Measurements from ENCODE around the gene MRPS10. TPM values are rescaled to one million over a fixed set of nuclear protein-coding genes. Genes with fewer than 3 reads are reported as not detected.
A peak's percentile ranks its signal among the peaks of the same experiment; 100 is the strongest.

MRPS10 gene
- total RNA-seq = 73.5 and 102 TPM in 2 replicates
- 36.6 TPM for polyA plus RNA-seq (2012)

DNA sequence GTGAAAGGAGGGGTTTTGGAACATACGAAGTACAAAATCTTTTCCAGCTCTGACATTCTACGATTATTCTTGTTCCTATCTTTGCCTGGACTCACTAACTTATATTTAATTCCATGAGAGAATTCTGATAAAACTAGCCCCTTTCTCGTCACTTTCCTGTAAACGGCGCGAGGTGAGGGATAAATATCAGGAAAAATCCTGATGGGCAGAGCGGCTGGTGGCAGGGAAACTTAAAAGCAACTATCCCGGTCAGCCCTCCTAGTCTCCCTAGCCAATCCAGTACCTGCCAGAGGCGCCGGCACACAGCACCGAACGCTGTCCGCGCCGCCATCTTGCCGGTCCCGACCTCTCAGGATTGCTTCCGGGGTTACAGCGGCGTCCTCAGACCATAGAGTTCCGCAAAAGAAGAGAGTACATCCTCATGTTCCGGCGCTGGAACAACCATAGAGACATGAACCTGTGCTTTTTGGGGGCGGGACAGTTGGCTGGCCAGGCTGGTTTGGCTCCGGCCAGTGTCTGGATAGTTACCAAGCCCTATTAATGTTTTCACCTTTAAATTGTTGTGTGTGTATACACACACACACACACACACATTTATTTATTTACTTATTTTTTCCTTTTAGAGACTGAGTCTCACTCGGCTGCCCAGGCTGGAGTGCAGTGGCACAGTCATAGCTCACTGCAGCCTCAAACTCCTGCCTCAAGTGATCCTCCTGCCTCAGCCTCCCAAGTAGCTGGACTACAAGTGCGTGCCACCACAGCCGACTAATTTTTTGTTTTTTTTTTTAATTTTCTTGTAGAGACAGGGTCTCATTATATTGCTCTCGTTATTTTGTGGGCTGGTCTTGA lies at the start of gene MRPS10:
Gene MRPS10 (minus strand): TSS at position 343 of the 849 bp plus-strand sequence. CDS start 12 bp downstream, at position 331.
- DNase-seq (ENCODE audit: low read depth) = peak; percentile 97

DNA sequence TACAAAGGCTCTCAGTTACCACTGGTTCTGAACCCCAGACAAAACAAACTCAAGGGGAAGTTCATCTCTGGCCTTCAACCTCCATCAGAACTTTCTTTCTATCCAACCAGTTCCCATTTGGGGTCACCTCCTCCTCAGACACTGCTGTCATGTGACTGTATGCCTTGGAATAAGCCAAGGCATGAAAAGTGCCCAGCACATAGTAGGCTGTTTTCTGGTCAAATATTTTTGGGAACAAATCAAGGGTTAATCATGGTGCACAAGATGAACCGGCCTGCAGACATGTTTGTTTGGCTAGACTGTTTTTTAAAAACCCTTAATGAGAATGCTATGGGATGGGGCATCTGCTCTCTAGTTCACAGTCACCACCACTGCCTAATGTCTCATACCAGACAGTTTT lies 48.9 kb upstream of the MRPS10 start:
- DNase-seq (ENCODE audit: low read depth) = no peak

DNA sequence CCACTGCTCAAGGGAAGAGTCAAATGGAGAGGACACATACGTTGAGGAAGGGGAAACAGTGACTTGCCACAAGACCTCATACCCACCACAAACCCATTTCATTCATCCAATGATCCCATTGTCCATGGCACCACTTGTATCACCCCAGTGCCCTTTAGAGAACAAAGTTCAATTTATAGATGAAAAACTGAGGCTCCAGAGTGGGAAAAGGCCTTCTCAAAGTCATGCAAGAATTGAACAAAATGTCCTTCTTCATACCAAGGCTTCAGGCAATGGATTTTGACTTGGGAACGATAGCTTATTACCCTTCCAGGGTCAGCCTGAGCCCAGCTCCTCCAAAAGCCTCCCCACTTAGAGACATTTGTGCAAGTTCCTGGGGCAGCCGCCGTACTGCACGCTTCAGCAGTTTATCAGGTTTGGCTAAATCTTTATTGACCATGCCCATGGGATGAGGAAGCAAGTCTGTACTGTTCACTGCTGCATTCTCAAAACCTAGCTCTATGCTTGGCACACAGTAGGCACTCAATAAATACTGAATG lies 47.3 kb upstream of the MRPS10 start:
- DNase-seq (ENCODE audit: low read depth) = no peak

DNA sequence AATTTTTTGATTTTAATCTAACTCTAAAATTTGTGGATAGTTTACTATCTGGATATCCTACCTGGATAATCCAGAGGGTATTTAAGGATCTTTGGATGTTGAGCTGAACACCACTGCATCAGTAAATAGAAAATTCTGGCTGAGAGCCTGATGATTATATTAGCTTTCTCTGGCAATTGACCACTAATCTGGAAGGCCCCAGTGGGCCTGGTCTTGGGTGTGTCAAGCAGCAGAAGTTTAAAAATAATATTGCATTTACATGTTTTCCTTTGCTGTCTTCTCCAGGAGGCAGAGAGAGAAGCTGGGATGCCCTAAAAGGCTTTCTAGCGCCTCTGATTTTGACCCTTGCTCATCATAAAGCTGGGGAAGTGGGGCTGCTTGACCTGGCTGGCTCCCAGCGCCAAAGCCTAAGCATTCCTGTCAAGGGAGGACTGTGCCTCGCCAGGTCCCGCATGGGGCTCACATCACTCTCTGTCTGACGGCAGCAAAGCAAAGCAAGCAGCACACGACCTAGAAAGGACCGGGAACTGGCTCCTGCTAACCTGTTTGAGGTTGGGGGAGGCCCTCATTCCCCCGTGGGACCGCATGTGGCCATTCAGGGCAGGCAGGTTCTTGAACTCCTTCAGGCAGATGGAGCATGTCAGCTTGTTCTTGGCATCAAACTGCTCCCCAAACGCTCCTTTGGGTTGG lies 46.6 kb upstream of the MRPS10 start:
- DNase-seq (ENCODE audit: low read depth) = peak; percentile 24

DNA sequence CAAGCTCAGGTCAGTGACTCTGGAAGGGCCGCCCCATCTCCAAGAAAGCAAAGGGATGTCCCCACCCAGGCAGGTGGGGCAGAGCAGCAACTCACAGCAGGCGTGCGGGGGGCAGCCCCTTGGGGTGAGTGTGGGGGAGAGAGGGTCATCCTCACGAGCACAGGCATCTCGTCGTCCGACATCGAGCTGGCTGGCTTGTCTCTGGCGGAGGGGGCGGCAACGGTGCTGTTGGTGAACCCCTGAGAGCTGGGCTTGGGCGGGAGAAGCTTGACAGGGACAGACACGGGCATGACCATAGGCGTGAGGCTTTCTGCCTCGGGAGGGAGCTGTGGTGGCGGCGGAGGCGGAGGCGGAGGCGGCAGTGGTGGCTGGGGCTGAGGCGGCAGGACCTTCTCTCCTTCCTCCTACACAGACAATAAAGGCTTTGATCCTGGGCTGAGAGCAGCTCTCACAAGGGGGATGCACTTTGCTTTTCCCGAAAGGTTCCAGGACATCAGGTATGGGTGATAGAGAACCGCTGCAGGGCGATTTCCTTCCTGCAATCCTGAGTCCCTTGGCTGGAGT lies 45.6 kb upstream of the MRPS10 start:
- no peak for DNase-seq (ENCODE audit: low read depth)

DNA sequence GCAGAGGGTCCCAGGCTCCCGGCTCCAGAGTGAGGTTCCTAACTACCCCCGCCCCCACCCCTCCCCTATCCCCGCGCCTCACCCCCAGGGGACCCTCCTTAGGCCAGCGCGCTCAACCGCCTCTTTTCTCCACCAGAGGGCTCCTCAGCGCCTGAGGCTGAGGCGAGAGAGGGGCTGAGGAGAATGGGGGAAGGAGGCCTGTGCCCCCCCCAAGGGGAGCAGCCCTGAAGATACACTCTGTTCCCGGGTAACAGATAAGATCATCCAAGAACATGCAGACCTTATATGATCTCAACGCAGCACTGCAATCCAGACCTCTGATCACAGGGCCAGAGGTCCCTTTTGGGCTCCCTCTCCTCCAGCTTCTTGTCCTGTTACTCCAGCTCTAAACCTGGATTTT lies 43.3 kb upstream of the MRPS10 start:
- peak; percentile 24 for DNase-seq (ENCODE audit: low read depth)

DNA sequence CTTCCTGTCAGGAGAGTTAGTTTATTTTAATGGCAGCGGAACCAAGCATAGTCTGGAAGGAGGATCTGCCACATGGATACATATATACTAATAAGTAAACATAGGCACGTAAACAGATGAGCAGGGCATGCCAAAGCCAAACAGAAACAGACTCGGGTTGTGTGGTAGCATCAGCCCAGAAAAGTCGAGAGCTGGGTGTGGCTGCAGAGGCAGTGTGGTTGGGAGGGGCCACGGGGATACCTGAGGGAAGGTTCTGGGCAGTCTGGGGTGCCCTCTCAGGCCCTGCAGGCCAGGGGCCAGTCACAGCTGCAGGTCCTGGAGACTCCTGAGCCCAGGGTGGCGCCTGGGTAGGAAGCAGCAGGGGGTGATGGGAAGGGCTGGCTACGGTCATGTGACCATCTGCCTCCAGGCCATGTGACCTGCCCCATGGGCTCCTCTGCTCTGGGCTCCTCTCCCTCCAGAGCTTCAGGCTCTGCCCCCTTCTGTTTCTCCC lies 42.8 kb upstream of the MRPS10 start:
- DNase-seq (ENCODE audit: low read depth) = no peak

DNA sequence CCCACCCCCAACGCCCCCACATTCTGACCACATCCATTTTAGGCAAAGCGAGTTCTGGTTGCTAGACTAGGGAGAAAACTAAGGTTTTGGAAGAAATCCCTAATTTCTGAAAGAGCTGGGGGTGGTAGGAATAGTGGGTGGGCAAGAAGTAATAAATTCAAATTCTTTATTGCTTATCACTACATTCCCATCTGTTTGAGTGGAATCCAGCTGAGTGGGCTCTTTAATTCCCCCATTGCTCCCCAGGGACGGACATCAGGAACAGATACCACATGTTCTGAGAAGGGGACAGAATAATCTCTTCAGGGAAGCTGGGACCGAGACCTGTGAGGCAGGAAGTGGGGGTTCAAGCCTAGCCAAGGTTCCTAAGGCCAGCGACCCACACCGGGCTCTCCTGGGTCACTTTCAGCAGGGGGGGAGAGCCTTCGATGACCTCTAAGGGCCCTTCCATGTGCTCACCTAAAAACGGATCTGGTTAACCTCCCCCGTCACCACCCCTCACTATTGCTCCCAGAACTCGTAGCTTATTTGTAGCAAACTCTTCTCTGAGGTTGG lies 42.3 kb upstream of the MRPS10 start:
- no peak for DNase-seq (ENCODE audit: low read depth)

DNA sequence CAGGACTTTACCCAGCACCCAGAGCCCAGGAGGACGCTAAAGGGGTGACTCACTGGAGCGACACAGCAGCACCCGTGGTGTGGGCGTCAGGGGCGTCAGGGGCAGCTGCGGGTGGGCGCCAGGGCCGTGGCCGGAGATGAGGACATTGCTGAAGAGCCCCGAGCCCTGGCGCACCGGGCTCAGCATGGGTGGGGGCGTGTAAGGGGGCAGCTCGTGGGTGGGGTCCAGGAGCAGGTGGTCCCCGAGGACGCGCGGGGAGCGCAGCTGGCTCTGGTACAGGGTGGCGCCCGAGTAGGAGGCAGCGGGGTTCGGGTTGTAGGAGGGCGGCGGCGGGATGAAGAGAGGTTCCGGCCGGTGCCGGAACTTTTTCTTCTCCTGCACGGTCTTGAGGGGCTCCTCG lies 41.6 kb upstream of the MRPS10 start:
- DNase-seq (ENCODE audit: low read depth) = no peak

DNA sequence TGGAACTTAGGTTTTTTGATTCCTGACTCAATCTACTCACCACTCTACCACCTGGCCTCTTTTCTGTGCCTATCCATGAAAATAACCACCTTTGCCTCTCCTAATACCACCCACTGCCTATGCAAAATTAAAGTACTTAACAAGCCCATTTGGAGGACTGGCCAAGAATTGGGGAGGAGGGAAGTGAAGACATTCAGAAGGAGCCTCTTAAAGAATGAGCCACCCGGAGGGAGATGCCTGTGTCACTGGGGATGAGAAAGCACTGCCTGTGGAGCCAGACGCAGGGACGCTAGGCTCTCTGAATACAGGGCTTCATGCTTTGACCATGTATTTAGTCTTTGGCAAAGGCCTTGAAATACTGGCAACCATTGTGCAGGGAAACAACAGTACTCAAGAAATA lies 40.0 kb upstream of the MRPS10 start:
- no peak for DNase-seq (ENCODE audit: low read depth)

DNA sequence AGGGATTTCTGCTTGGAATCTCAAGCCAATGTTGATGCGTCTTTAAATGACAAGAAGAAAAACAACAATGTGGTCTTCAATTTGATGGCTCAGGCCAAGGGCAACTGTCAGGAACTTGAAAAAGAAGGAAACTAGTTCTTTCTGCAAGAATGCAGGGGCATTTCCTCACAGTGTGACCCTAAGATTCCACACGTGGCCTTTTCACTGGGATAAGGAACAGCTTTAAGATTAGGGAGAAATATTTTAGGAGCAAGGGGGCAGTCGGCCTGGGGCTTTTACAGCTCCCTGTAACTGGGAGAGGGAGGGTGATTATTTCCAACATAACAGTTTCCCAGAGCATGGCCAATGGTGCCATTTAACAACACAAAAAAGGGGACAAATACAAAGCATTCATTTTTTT lies 39.4 kb upstream of the MRPS10 start:
- DNase-seq (ENCODE audit: low read depth) = no peak

DNA sequence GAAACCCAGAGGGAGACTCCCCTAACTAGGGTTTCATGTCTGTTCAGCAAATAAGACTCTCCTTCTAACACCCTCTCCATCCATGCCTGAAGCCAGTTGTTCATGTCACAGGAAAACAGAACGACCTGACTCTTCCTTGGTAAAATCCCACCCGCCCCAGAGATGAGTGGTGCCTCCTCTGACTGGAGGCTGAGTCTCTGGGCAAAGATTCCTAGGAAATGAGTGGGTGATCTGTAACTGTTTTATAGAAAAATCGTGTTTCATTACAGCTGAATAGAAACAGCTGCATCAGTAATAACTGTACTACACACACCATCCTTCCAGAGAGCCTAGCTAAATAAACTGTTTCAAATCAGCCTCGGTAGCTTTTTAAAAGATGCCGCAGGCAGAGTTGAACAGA lies 37.4 kb upstream of the MRPS10 start:
- no peak for DNase-seq (ENCODE audit: low read depth)

DNA sequence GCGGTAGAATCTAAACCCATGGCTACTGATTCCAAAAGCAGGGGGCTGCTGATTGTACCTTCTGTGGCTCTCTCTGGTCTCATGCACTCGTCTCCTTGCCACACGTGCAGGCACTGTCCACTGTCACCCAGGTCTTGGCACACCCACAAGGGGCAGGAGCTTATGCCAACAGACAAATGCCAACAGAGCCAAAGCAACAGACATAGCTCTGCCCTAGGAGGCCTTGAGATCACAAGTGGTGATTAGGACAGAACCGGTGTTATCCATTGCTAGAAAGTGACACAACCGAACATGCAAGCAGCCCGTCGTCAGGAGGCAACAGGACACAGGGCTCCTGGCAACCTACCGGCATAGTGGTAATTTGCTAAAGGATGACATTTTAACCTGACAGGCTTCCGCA lies 36.8 kb upstream of the MRPS10 start:
- DNase-seq (ENCODE audit: low read depth) = no peak

DNA sequence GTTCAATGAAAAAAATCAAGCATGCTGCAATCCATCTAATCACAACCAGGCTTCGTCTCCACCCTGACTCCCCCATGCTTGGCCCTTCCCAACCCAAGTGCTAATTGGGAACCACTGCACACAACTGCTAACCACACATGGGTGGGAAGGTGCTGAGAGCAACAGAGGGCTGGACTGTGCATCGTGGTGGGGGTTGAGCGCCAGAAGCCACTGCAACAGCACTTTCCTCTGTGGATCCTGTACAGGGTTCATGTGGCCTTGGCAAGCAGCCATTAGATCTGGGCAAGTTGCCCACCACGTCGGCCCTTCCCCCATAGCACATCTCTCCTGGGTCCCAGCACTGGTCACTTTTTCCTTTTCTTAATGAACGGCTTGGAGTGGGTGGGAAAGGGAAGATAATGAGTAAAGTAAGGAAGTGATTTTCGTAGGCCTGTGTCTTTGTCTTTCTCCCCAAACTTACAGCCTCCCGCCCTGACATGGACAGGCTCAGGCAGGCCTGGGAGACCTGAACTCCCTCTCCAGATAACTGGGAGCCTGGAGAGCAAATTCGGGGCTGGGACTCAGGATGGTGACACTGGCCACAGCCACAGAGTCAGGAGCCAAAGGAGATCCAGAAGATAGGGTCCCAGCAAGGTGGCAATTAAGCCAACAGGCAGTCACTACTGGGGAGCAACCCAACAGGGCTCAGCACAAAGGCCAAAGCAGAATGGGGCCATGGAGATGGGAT lies 34.4 kb upstream of the MRPS10 start:
- DNase-seq (ENCODE audit: low read depth) = no peak

DNA sequence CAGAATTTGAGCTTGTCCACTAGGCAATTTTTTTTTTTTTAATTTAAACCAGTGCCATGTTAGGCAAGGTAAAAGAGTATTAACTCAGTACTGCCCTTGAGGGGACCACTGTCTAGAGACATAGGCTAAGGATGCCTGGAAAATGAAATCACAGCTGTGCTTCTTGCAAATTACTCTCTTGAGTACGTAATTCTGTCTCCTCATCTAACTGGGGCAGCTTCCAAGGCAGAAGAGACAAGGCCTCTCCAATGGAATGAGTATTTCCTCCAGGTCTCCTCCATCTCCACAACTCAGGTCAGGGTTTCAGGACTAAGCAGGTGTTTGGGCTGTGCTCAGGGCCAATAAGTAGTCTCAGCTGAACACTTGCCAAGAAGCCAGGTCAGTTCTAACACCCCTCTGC lies 33.8 kb upstream of the MRPS10 start:
- DNase-seq (ENCODE audit: low read depth) = no peak

DNA sequence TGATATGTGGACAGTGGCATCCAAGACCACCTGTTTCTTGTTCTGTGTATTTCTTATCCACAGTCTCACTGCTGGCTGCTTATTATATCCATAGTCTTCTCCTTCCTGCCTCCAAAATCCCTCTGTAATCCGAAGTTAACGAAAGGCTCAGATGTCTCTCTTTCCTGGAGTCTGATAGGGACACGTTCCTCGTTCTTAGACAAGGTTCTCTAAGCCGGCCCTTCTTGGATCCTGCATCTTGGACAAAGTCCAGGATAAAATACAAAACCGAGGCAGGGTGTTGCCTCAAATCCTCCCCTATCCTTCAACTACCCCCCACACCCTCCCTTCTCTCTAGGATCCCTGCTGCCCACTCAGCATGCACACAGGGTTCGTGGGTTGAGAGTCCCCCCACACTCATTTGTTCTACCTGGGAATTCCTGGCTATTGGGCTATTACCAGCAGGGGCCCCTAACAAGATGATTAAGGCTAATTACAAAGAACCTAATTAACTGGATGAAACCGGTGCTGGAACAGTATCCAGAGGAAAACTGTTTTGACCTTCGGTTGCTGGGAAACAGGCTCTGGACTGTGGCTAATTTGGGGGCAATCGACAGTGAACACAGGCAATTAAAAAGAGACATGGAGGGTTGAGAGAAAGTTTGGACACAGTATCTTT lies 32.7 kb upstream of the MRPS10 start:
- no peak for DNase-seq (ENCODE audit: low read depth)

DNA sequence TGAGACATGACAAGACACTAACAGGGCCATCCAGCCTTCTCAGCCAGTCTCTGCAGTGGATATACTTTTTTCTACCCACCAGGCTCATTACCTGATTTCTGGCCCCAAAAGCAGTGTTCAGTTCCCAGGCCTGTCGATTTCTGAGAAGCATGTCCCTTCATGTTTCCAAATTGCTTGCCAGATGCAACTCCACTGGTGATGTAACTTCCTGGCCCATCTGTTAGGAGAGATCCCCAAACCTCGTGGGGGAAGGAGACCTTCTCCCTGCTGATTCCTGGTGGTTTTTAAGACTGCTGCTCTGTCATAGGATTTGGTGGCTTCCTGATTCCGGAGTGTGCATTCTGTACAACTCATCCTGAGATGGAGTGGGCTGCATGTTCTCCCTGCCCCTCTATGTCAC lies 31.6 kb upstream of the MRPS10 start:
- DNase-seq (ENCODE audit: low read depth) = peak; percentile 24

DNA sequence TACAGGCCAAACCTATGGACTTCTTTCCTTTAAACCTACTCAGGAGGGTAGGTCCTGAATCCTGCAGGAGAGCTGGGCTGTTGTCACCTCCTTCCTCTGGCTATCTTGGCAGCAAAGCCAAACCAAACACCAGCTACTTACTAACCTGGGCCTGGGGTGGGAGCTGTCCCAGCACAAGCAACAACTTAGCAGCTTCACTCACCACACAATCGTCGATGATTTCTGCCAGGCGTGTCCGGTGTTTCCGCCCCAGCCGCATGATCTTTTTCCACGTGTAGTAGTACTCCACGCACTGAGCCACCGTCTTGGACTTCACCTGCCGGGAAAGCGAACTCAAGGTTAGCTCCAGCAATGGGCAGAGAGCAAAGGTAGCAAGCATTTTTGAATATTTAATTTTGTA lies 25.4 kb upstream of the MRPS10 start:
- DNase-seq (ENCODE audit: low read depth) = no peak

DNA sequence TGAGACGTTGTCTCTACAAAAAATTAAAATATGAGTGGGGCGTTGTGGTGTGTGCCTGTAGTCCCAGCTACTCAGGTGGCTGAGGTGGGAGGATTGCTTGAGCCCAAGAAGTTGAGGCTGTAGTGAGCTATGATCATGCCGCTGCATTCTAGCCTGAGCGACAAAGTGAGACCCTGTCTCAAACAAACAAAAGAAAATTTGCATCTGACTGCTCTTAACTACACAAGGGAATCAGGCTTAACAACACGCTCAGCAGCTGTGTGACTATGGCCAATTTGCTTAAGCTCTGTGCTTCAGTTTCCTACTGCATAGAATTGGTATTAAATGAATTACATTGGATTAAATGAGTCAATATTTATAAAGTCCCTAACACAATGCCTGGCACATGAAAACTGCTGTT lies 24.3 kb upstream of the MRPS10 start:
- DNase-seq (ENCODE audit: low read depth) = no peak

DNA sequence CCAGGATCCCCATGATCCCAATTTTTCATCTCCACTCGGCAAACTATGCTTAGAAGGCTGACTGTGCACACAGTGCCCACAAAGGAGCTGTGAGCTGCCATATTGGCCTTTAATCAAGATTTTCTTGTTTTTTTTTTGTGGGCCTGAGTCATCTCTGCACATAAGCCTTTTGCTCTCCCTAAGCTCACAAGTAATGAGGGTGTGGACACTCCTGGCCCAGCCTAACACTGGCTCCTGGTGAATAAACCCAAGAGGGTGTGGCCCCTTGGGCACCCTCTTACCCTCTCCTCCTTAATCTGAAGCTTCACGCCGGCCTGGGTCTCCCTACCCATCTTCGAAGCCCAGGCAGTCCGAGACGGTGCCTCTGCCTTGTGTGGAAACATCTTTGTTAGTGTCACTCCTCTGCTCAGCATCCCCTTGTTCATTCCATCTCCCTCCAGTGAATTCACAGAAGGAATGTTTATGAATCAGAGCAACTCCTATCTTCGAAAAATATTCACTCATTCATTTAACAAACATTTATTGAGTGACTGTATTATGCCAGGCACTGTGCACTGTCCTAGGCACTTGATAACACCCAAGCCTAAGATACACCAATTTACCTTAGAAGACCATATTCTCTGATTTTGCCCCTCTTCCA lies 22.2 kb upstream of the MRPS10 start:
- no peak for DNase-seq (ENCODE audit: low read depth)
